HepG2 (cell line): ENCODE data around the gene ASH1L. TPM values are rescaled to one million over a fixed set of nuclear protein-coding genes. Genes with fewer than 3 reads are reported as not detected.

ENCODE experiments used
- ATAC-seq: fragments of 200-7000 bp; cut with Tn5 transposase; 3 replicates; pipeline ENCODE4 v1.9.1; 2020; ENCODE audit warnings: mild to moderate bottlenecking, moderate library complexity
- BruUV-seq: library from RNA; stranded (reverse); fragments of 400-500 nt; replicated peaks from 2 replicates; lab custom pipeline; 2021; lab: Mats Ljungman, UMichigan
- CTCF ChIA-PET: fragments of 300-600 bp; formaldehyde crosslinking; extraction: SDS; loops from one replicate; lab custom pipeline; 2021; ENCODE audit warnings: low total read pairs, inconsistent platforms, low intra/inter-chr PET ratio; lab: Yijun Ruan, JAX
- POLR2A ChIA-PET: fragments of 350-600 bp; sonication (Branson Sonifier 250); formaldehyde crosslinking; loops from one replicate; lab custom pipeline; 2020; ENCODE audit warnings: antibody characterized with exemption, inconsistent platforms; lab: Yijun Ruan, JAX
- DNase-seq: peaks from one replicate; pipeline ENCODE4 v3.0.0-alpha.2; 2015; ENCODE audit warnings: low spot score
- FAIRE-seq: peaks from 3 replicates; lab custom pipeline; 2011; peaks lifted over from hg19 to GRCh38; lab: Jason Lieb, UNC
- H2AFZ ChIP-seq: one replicate; pipeline ENCODE4 v1.6.1; 2011; ENCODE audit warnings: low read length, inconsistent platforms
- H3K27ac ChIP-seq: fragments of 300-600 bp; 3 replicates; pipeline ENCODE4 v1.8.0; 2011; ENCODE audit warnings: mixed run types, mild to moderate bottlenecking, mixed read lengths, low read length, inconsistent platforms; ENCODE audit not compliant: insufficient read depth; ENCODE audit errors: extremely low read length
- H3K27me3 ChIP-seq, 2 experiments: fragments of 200-600 bp in 1 of 2; 2 replicates in 1 of 2; 3 replicates in 1 of 2; pipeline versions ENCODE4 v1.6.0 to v1.8.0; 2011; ENCODE audit warnings: low read length in 2 of 2, mild to moderate bottlenecking in 2 of 2, moderate library complexity in 2 of 2, inconsistent platforms in 1 of 2; ENCODE audit not compliant: insufficient read depth in 2 of 2, control insufficient read depth in 1 of 2
- H3K36me3 ChIP-seq, 2 experiments: fragments of 200-600 bp in 1 of 2; replicated peaks in 1 of 2; 2 replicates in 1 of 2; 3 replicates in 1 of 2; pipeline versions ENCODE4 v1.5.1 to v1.8.0; 2011; ENCODE audit warnings: low read length in 2 of 2, inconsistent platforms in 1 of 2; ENCODE audit not compliant: insufficient read depth in 2 of 2, control insufficient read depth in 1 of 2
- H3K4me1 ChIP-seq: 2 replicates; pipeline ENCODE4 v1.5.1; 2012; ENCODE audit warnings: low read length, inconsistent platforms; ENCODE audit not compliant: insufficient read depth
- H3K4me2 ChIP-seq: 2 replicates; pipeline ENCODE4 v1.6.0; 2011; ENCODE audit warnings: low read depth, low read length, inconsistent platforms
- H3K4me3 ChIP-seq, 3 experiments: fragments of 200-600 bp in 1 of 3; sonication (generic), shearing (Covaris generic) in 1 of 3; replicated peaks in 1 of 3; 2 replicates each; pipeline ENCODE4 v1.5.1; 2011 to 2016; ENCODE audit warnings: low read length in 3 of 3, inconsistent platforms in 2 of 3, low read depth in 2 of 3, mild to moderate bottlenecking in 2 of 3, control low read depth in 1 of 3, mixed read lengths in 1 of 3; ENCODE audit not compliant: insufficient read depth in 1 of 3
- H3K79me2 ChIP-seq: one replicate; pipeline ENCODE4 v1.6.1; 2011; ENCODE audit warnings: low read length, inconsistent platforms; ENCODE audit not compliant: insufficient read depth
- H3K9ac ChIP-seq: 2 replicates; pipeline ENCODE4 v1.6.0; 2011; ENCODE audit warnings: mild to moderate bottlenecking, low read depth, low read length, inconsistent platforms; ENCODE audit not compliant: insufficient read depth
- H3K9me3 ChIP-seq: 2 replicates; pipeline ENCODE4 v1.5.1; 2012; ENCODE audit warnings: mild to moderate bottlenecking, low read length
- H4K20me1 ChIP-seq: 2 replicates; pipeline ENCODE4 v1.6.0; 2011; ENCODE audit warnings: inconsistent platforms, mild to moderate bottlenecking, low read length, moderate library complexity; ENCODE audit not compliant: insufficient read depth
- AFF4 ChIP-seq: sonication (generic); formaldehyde crosslinking; IDR thresholded peaks from 2 replicates; pipeline ENCODE4 v1.4.0; 2020; ENCODE audit warnings: missing genetic modification reagents
- ATAD3A ChIP-seq: sonication (generic); formaldehyde crosslinking; IDR thresholded peaks from 2 replicates; pipeline ENCODE4 v1.4.0; 2020; ENCODE audit warnings: missing genetic modification reagents
- DBP ChIP-seq: sonication (generic); formaldehyde crosslinking; IDR thresholded peaks from 2 replicates; pipeline ENCODE4 v1.4.0; 2020; ENCODE audit warnings: missing genetic modification reagents; ENCODE audit errors: not compliant biosample characterization
- JDP2 ChIP-seq: sonication (generic); formaldehyde crosslinking; IDR thresholded peaks from 2 replicates; pipeline ENCODE4 v1.8.1; 2022; ENCODE audit warnings: missing genetic modification reagents, borderline replicate concordance
- MXD4 ChIP-seq: IDR thresholded peaks from 2 replicates; pipeline ENCODE4 v1.6.1; 2016; ENCODE audit warnings: mild to moderate bottlenecking, missing biosample characterization, missing genetic modification reagents
- SP140L ChIP-seq: sonication (generic); formaldehyde crosslinking; IDR thresholded peaks from 2 replicates; pipeline ENCODE4 v1.4.0; 2020; ENCODE audit warnings: missing genetic modification reagents, borderline replicate concordance
- SRSF4 ChIP-seq: fragments of 200-400 bp; formaldehyde crosslinking; IDR thresholded peaks from one replicate; pipeline ENCODE4 v1.6.1; 2018; ENCODE audit warnings: mild to moderate bottlenecking, low read depth, low read length, moderate library complexity; ENCODE audit not compliant: poor library complexity, severe bottlenecking
- ZBTB21 ChIP-seq: sonication (generic); formaldehyde crosslinking; IDR thresholded peaks from 2 replicates; pipeline ENCODE4 v1.4.0; 2020; ENCODE audit warnings: missing genetic modification reagents
- ZNF205 ChIP-seq: IDR thresholded peaks from 2 replicates; pipeline ENCODE4 v1.6.1; 2018; ENCODE audit warnings: missing biosample characterization, missing genetic modification reagents
- ZNF225 ChIP-seq: sonication (generic); formaldehyde crosslinking; IDR thresholded peaks from 2 replicates; pipeline ENCODE4 v1.4.0; 2020; ENCODE audit warnings: mild to moderate bottlenecking, missing genetic modification reagents
- ZNF33B ChIP-seq: sonication (generic); formaldehyde crosslinking; IDR thresholded peaks from 2 replicates; pipeline ENCODE4 v1.5.1; 2020; ENCODE audit warnings: mild to moderate bottlenecking, missing genetic modification reagents
- ZNF580 ChIP-seq: IDR thresholded peaks from 2 replicates; pipeline ENCODE4 v1.6.1; 2016; ENCODE audit warnings: low read depth, borderline replicate concordance
- WGBS: methylation state at CpG from one replicate; pipeline ENCODE4 v1.1.6; 2017; ENCODE audit warnings: low lambda C conversion rate; 5-methylcytosine and 5-hydroxymethylcytosine counted together
- in situ Hi-C: cut with HindIII; loops from 2 replicates; pipeline ENCODE4 v1.10.0; 2017; ENCODE audit warnings: low pct_unique_long_range_greater_than_20kb; ENCODE audit not compliant: extremely low pct_ligation_motif_present
- intact Hi-C: fragments of 100-400 bp; cut with micrococcal nuclease; formaldehyde crosslinking; loops from one replicate; pipeline ENCODE4 v1.10.0; 2022; ENCODE audit not compliant: unreplicated experiment
- polyA plus RNA-seq, 8 experiments: library from polyadenylated mRNA; depleted of rRNA in 3 of 8; stranded (reverse) in 7 of 8; unstranded in 1 of 8; fragments of >200 nt; fragmentation: Illumina TruSeq in 4 of 8; extraction: Trizol in 4 of 8; gene quantifications; 2 replicates each; pipeline versions ENCODE4 v1.2.1 to v1.2.3, GENCODE V29; 2011 to 2016; ENCODE audit warnings: low read depth in 4 of 8, missing spikeins in 1 of 8, mixed read lengths in 1 of 8; ENCODE audit not compliant: insufficient read depth in 1 of 8
- total RNA-seq, 5 experiments: library from RNA; depleted of rRNA; stranded (reverse); fragments of >200 nt; fragmentation: Illumina TruSeq; extraction: Trizol; gene quantifications; 2 replicates each; pipeline ENCODE4 v1.2.3, GENCODE V29; 2016; ENCODE audit warnings: low read depth in 1 of 5
- TF ChIP-seq, protein P1 (sequence below): sonication (generic); formaldehyde crosslinking; IDR thresholded peaks from 2 replicates; pipeline ENCODE4 v1.5.1; 2020; ENCODE audit warnings: missing genetic modification reagents, mild to moderate bottlenecking, borderline replicate concordance
- TF ChIP-seq, protein P2 (sequence below): sonication (generic); formaldehyde crosslinking; IDR thresholded peaks from 2 replicates; pipeline ENCODE4 v1.5.0; 2020; ENCODE audit warnings: mild to moderate bottlenecking, missing genetic modification reagents

ASH1L gene
- total and polyA plus RNA-seq, 2 of the 13 experiments (the other 11 are each of a cell fraction or from before 2014, with no cell fraction given), result 10.2 to 15.3 TPM

DNA sequence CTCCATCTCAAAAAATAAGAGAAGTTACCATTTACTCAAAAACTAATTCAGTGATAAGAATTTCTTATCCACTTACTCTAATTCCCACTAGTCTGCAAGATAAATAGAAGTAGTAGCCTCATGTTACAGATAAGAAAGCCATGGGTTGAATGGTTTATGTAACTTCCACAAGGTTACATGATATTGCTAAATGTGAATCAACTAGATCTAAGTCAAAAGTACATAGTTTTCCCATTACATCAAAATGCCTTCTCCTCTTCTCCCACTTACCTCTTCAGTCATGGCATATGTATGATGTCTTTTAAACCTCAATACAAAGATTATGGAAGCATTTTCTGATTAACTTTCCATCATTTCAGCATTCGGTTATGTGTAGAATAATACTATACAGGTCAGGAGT is 108.5 kb downstream of the ASH1L start:
- H3K4me1 ChIP-seq, result peaks cover 28% of the 10 kb centered on the region
- H3K79me2 ChIP-seq, result no peaks in the 10 kb centered on the region
- in situ Hi-C loops, result no loop called here
- H3K9me3 ChIP-seq, result no peaks in the 10 kb centered on the region
- intact Hi-C loops, result loop anchor here (10.0 kb wide), 1 partner anchor 51 kb away; no protein-coding TSS in a partner anchor
- no peak for FAIRE-seq
- H3K4me2 ChIP-seq, result no peak overlapping the region
- CTCF ChIA-PET, result no interaction called here
- H4K20me1 ChIP-seq, result 0 out of 2 replicates have a peak, but pooled peaks cover 5% of the 10 kb centered on the region
- H3K27ac ChIP-seq, result no peak overlapping the region
- no peaks in the 10 kb centered on the region for H3K27me3 ChIP-seq
- H3K9ac ChIP-seq, result no peak overlapping the region
- peaks cover 1 to 12% of the 10 kb centered on the region in 2 experiments; a peak in 2 of 5 replicates for H3K36me3 ChIP-seq
- DNase-seq, result no peak
- no peak overlapping the region for H3K4me3 ChIP-seq
- BruUV-seq, result no TSS peak
- POLR2A ChIA-PET, result no interaction called here
- ATAC-seq, result no peak
- no peak overlapping the region for H2AFZ ChIP-seq
- WGBS, result 100% methylated on average over 1 of the region's 1 CpG
- TF ChIP-seq ZNF225 (CRISPR knock-in tag) (no peak), ZNF205 (CRISPR knock-in tag) (no peak), ZNF580 (CRISPR knock-in tag) (no peak), ZBTB21 (CRISPR knock-in tag) (no peak), ATAD3A (no peak), ZNF33B (CRISPR knock-in tag) (no peak), AFF4 (CRISPR knock-in tag) (no peak), SP140L (no peak), DBP (CRISPR knock-in tag) (no peak), JDP2 (CRISPR knock-in tag) (no peak), MXD4 (CRISPR knock-in tag) (no peak), SRSF4 (no peak)
- TF ChIP-seq, protein P1, sequence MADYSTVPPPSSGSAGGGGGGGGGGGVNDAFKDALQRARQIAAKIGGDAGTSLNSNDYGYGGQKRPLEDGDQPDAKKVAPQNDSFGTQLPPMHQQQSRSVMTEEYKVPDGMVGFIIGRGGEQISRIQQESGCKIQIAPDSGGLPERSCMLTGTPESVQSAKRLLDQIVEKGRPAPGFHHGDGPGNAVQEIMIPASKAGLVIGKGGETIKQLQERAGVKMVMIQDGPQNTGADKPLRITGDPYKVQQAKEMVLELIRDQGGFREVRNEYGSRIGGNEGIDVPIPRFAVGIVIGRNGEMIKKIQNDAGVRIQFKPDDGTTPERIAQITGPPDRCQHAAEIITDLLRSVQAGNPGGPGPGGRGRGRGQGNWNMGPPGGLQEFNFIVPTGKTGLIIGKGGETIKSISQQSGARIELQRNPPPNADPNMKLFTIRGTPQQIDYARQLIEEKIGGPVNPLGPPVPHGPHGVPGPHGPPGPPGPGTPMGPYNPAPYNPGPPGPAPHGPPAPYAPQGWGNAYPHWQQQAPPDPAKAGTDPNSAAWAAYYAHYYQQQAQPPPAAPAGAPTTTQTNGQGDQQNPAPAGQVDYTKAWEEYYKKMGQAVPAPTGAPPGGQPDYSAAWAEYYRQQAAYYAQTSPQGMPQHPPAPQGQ (CRISPR knock-in tag), result no peak
- TF ChIP-seq, protein P2, sequence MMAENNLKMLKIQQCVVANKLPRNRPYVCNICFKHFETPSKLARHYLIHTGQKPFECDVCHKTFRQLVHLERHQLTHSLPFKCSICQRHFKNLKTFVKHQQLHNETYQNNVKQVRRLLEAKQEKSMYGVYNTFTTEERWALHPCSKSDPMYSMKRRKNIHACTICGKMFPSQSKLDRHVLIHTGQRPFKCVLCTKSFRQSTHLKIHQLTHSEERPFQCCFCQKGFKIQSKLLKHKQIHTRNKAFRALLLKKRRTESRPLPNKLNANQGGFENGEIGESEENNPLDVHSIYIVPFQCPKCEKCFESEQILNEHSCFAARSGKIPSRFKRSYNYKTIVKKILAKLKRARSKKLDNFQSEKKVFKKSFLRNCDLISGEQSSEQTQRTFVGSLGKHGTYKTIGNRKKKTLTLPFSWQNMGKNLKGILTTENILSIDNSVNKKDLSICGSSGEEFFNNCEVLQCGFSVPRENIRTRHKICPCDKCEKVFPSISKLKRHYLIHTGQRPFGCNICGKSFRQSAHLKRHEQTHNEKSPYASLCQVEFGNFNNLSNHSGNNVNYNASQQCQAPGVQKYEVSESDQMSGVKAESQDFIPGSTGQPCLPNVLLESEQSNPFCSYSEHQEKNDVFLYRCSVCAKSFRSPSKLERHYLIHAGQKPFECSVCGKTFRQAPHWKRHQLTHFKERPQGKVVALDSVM (CRISPR knock-in tag), result no peak
